Small intestine (tissue), 7 donors: ENCODE results near the gene LRP10. TPM values are rescaled to one million over a fixed set of nuclear protein-coding genes. Genes with fewer than 3 reads are reported as not detected.
A peak's percentile ranks its signal among the peaks of the same experiment; 100 is the strongest.

Source experiments
- DNase-seq, 2 donors: peaks; one replicate each; pipeline versions ENCODE4 v3.0.0 to v3.0.0-alpha.2; 2013
- FAIRE-seq: peaks from 2 replicates; lab custom pipeline; 2012; peaks lifted over from hg19 to GRCh38; lab: Jason Lieb, UNC
- H3K27ac ChIP-seq, 3 donors: one replicate each; pipeline ENCODE4 v1.5.1; 2013; ENCODE audit warnings: low read length in 2 of 3, mild to moderate bottlenecking in 2 of 3, control low read depth in 1 of 3, inconsistent platforms in 1 of 3, low read depth in 1 of 3, moderate library complexity in 1 of 3
- H3K27me3 ChIP-seq, 3 donors: one replicate each; pipeline ENCODE4 v1.6.1; 2013; ENCODE audit warnings: low read length in 3 of 3, inconsistent platforms in 1 of 3; ENCODE audit not compliant: control insufficient read depth in 3 of 3, insufficient read depth in 3 of 3
- H3K36me3 ChIP-seq, 3 donors: one replicate each; pipeline ENCODE4 v1.6.1; 2013; ENCODE audit warnings: low read length in 3 of 3, inconsistent platforms in 1 of 3, low read depth in 1 of 3, mild to moderate bottlenecking in 1 of 3, moderate library complexity in 1 of 3; ENCODE audit not compliant: control insufficient read depth in 3 of 3, insufficient read depth in 2 of 3
- H3K4me1 ChIP-seq, 3 donors: one replicate each; pipeline ENCODE4 v1.6.1; 2013; ENCODE audit warnings: low read length in 2 of 3, inconsistent platforms in 1 of 3, low read depth in 1 of 3, mild to moderate bottlenecking in 1 of 3, moderate library complexity in 1 of 3; ENCODE audit not compliant: control insufficient read depth in 3 of 3, insufficient read depth in 2 of 3
- H3K4me3 ChIP-seq, 3 donors: one replicate each; pipeline ENCODE4 v1.5.1; 2013; ENCODE audit warnings: low read length in 3 of 3, control low read depth in 1 of 3, inconsistent platforms in 1 of 3, low read depth in 1 of 3, mild to moderate bottlenecking in 1 of 3, moderate library complexity in 1 of 3
- H3K9me3 ChIP-seq, 2 donors: one replicate each; pipeline ENCODE4 v1.6.1; 2013; ENCODE audit warnings: low read depth in 1 of 2, low read length in 1 of 2; ENCODE audit not compliant: control insufficient read depth in 2 of 2, insufficient read depth in 1 of 2
- WGBS, 3 donors: extraction: QIAGEN DNeasy Blood & Tissue Kit; methylation state at CpG; one replicate each; pipeline ENCODE4 v1.1.7; 2013; 5-methylcytosine and 5-hydroxymethylcytosine counted together
- polyA plus RNA-seq, 4 donors: library from polyadenylated mRNA; stranded (reverse) in 3 of 4; unstranded in 1 of 4; fragments of 200-250 nt in 3 of 4; fragments of 120-200 nt in 1 of 4; gene quantifications; one replicate each; pipeline versions ENCODE4 v1.2.1 to v1.2.3, GENCODE V29; 2013
- donor health status: healthy with polysubstance abuse.
- donor health status: control.
- donor health status: control.
- donor health status: Bipolar disorder and iron deficiency.
- donor health status: healthy.

The LRP10 gene
- polyA plus RNA-seq, 4 donors, result 19.7 to 107 (median 57.8) TPM

DNA sequence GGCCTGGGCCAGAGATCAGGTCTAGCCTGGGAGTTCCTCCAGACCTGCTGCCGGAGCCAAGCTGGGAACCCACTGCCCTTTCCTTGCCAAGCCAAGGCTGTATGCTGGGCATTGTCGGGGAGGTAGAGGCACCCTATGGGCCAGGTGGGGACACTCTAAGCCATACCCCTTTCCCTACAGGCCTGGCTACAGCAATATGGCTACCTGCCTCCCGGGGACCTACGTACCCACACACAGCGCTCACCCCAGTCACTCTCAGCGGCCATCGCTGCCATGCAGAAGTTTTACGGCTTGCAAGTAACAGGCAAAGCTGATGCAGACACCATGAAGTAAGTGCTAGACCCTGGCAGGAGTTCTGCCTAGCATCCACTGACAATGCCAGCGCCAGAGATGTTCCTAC is 30.2 kb upstream of the LRP10 start:
- Histone ChIP-seq H3K4me1 (peaks cover 2 to 18% (median 4%) of the 10 kb centered on the region in 3 donors), H3K4me3 (no peak overlapping the region), H3K36me3 (peaks cover 6 to 84% (median 7%) of the 10 kb centered on the region in 3 donors), H3K27ac (no peak overlapping the region), H3K9me3 (no peaks in the 10 kb centered on the region), H3K27me3 (no peaks in the 10 kb centered on the region)
- FAIRE-seq, result no peak
- WGBS, 3 donors, result 93 to 96% (median 94%) methylated on average over 9 of the region's 9 CpGs
- no peak for DNase-seq

DNA sequence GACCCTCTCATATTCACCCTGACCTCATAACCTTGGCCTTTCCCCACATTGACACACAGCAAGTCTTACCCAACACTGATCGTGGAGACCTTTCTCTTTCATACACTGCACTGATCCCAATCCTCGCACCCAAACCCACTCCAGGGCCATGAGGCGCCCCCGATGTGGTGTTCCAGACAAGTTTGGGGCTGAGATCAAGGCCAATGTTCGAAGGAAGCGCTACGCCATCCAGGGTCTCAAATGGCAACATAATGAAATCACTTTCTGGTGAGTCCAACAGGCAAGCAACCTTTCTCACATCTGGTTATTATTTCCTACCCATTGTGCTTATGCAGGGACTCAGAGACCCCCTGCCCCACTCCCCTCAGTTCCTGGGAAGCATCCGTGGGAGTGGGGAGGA is 29.8 kb upstream of the LRP10 start:
- DNase-seq, result no peak
- FAIRE-seq, result no peak
- Histone ChIP-seq H3K4me1 (peaks cover 2 to 20% (median 4%) of the 10 kb centered on the region in 3 donors), H3K36me3 (peaks cover 7 to 88% (median 8%) of the 10 kb centered on the region in 3 donors), H3K9me3 (no peaks in the 10 kb centered on the region), H3K27me3 (no peaks in the 10 kb centered on the region), H3K4me3 (no peak overlapping the region), H3K27ac (no peak overlapping the region)
- 92 to 95% (median 94%) methylated on average over 8 of the region's 8 CpGs for WGBS, 3 donors

DNA sequence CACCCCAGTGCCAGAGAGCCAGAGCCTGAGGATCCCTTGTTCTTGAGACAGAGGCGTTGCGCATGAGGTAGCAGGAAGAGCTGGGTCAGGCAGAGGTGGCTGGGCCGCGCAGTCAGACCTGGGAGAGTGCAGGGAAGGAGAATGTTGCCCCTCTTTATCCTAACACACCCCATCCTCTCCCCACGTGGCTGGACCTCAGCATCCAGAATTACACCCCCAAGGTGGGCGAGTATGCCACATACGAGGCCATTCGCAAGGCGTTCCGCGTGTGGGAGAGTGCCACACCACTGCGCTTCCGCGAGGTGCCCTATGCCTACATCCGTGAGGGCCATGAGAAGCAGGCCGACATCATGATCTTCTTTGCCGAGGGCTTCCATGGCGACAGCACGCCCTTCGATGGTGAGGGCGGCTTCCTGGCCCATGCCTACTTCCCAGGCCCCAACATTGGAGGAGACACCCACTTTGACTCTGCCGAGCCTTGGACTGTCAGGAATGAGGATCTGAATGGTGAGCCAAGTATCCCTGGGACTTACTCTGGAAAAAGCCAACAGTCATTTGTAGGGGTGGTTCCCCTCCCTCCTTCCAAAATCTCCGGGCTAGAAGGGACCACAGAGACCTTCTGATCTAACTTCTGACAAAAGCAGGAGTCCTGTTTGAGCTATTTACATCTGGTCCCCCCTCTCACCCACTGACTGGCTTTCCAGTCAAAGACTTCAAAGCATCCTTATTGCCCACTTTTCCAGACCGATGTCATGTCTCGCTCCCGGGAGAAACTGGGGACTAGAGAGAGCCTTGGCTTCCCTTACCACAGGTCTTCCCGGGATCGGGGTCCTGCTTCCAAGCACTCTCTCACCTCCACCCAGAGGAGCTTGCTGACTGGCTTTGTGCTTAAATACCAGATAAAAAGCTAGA is 29.1 kb upstream of the LRP10 start:
- peak overlapping the region in 1 of 3 donors; percentile 8 for H3K27ac ChIP-seq
- no peak overlapping the region for H3K4me3 ChIP-seq
- no peak for FAIRE-seq
- H3K9me3 ChIP-seq, result no peaks in the 10 kb centered on the region
- H3K27me3 ChIP-seq, result no peaks in the 10 kb centered on the region
- peaks cover 7 to 93% (median 8%) of the 10 kb centered on the region in 3 donors for H3K36me3 ChIP-seq
- peaks cover 2 to 22% (median 4%) of the 10 kb centered on the region in 3 donors for H3K4me1 ChIP-seq
- WGBS, 3 donors, result 90 to 93% (median 92%) methylated on average over 28 of the region's 28 CpGs
- no peak for DNase-seq

DNA sequence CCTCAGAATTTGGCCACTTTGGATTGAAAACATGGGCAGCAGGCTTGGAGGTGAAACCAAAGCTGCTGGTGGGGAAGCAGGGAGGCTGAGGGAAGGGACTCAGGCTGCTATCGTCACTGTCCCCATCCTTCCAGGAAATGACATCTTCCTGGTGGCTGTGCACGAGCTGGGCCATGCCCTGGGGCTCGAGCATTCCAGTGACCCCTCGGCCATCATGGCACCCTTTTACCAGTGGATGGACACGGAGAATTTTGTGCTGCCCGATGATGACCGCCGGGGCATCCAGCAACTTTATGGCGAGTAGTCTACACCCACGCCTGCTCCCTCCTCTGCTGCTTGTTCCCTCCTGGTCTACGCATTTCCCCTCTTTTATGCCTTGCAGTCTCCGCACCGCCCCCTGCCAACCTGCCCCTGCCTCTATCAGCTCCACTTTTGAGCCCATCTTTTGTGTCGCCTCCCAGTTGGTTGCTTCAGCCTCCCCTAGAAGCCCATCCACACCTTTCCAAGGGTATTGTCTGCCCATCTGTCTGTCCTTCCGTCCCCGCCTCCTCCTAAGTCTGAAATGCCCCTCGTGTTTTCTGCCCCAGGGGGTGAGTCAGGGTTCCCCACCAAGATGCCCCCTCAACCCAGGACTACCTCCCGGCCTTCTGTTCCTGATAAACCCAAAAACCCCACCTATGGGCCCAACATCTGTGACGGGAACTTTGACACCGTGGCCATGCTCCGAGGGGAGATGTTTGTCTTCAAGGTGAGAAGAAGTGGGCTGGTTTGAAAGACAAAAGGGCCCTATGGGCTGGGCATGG is 28.2 kb upstream of the LRP10 start:
- DNase-seq (no peak), FAIRE-seq (no peak)
- Histone ChIP-seq H3K36me3 (peaks cover 7 to 96% (median 8%) of the 10 kb centered on the region in 3 donors), H3K9me3 (no peaks in the 10 kb centered on the region), H3K4me3 (no peak overlapping the region), H3K27ac (peak overlapping the region in 1 of 3 donors; percentile 8), H3K4me1 (peaks cover 2 to 26% (median 3%) of the 10 kb centered on the region in 3 donors), H3K27me3 (no peaks in the 10 kb centered on the region)
- 88 to 91% (median 89%) methylated on average over 21 of the region's 21 CpGs for WGBS, 3 donors

DNA sequence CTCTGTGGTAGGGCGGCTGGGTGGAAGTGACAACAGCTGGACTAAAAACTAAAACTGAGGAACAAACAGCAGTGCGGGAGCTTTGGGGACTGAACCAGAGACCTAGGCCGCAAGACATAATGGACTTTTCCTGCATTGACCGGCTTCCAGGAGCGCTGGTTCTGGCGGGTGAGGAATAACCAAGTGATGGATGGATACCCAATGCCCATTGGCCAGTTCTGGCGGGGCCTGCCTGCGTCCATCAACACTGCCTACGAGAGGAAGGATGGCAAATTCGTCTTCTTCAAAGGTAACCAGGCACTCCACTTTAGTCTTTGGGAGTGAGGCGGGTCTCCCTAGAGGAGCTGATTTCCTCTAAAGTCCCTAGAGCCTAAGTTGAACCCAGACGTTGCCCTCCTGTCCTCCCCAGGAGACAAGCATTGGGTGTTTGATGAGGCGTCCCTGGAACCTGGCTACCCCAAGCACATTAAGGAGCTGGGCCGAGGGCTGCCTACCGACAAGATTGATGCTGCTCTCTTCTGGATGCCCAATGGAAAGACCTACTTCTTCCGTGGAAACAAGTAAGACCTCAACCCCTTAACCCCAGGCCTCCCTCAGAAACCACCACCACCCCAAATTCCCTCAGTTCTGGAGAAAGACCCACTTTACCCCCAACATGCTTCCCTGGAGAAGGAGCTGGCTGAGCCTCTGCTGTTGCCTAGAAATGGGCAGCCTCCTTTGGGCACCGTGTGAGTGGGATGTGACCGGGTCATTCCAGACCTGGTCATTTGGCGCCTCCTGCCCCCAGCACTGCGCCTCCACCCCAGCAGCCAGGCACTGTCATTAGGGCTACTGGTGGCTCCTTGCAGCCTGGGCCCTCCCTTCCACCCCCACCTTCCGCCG is 27.1 kb upstream of the LRP10 start:
- no peak overlapping the region for H3K27ac ChIP-seq
- no peak for DNase-seq
- no peak for FAIRE-seq
- H3K9me3 ChIP-seq, result no peaks in the 10 kb centered on the region
- H3K4me1 ChIP-seq, result peaks cover 0 to 14% (median 0%) of the 10 kb centered on the region in 3 donors
- H3K4me3 ChIP-seq, result no peak overlapping the region
- WGBS, 3 donors, result 86 to 92% (median 90%) methylated on average over 20 to 22 of the region's 22 CpGs
- H3K27me3 ChIP-seq, result no peaks in the 10 kb centered on the region
- peaks cover 6 to 89% (median 8%) of the 10 kb centered on the region in 3 donors for H3K36me3 ChIP-seq

DNA sequence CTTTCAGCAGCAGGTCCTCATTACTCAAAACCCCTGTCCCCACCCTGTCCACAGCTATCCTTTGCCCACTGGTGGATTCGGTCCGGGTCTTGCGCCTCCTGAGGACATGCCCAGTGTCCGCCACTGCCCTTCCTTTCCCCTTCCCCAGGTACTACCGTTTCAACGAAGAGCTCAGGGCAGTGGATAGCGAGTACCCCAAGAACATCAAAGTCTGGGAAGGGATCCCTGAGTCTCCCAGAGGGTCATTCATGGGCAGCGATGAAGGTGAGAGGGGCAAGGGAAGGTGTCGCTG is 26.5 kb upstream of the LRP10 start:
- 90 to 96% (median 94%) methylated on average over 9 of the region's 9 CpGs for WGBS, 3 donors
- H3K4me3 ChIP-seq, result no peak overlapping the region
- H3K27ac ChIP-seq, result no peak overlapping the region
- H3K27me3 ChIP-seq, result no peaks in the 10 kb centered on the region
- DNase-seq, result no peak
- peaks cover 4 to 83% (median 8%) of the 10 kb centered on the region in 3 donors for H3K36me3 ChIP-seq
- no peaks in the 10 kb centered on the region for H3K9me3 ChIP-seq
- peaks cover 0 to 16% (median 0%) of the 10 kb centered on the region in 3 donors for H3K4me1 ChIP-seq
- FAIRE-seq, result no peak

DNA sequence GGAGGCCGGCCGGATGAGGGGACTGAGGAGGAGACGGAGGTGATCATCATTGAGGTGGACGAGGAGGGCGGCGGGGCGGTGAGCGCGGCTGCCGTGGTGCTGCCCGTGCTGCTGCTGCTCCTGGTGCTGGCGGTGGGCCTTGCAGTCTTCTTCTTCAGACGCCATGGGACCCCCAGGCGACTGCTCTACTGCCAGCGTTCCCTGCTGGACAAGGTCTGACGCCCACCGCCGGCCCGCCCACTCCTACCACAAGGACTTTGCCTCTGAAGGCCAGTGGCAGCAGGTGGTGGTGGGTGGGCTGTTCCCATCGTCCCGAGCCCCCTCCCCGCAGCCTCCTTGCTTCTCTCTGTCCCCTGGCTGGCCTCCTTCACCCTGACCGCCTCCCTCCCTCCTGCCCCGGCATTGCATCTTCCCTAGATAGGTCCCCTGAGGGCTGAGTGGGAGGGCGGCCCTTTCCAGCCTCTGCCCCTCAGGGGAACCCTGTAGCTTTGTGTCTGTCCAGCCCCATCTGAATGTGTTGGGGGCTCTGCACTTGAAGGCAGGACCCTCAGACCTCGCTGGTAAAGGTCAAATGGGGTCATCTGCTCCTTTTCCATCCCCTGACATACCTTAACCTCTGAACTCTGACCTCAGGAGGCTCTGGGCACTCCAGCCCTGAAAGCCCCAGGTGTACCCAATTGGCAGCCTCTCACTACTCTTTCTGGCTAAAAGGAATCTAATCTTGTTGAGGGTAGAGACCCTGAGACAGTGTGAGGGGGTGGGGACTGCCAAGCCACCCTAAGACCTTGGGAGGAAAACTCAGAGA is 25.5 kb upstream of the LRP10 start:
- peaks cover 0 to 22% (median 0%) of the 10 kb centered on the region in 3 donors for H3K4me1 ChIP-seq
- DNase-seq, result no peak
- H3K36me3 ChIP-seq, result peaks cover 4 to 75% (median 8%) of the 10 kb centered on the region in 3 donors
- no peaks in the 10 kb centered on the region for H3K9me3 ChIP-seq
- FAIRE-seq, result no peak
- 84 to 89% (median 88%) methylated on average over 24 to 26 of the region's 26 CpGs for WGBS, 3 donors
- no peak overlapping the region for H3K4me3 ChIP-seq
- no peaks in the 10 kb centered on the region for H3K27me3 ChIP-seq
- peak overlapping the region in 2 of 3 donors; percentile 9 to 62 for H3K27ac ChIP-seq
